BLaER1 (cell line): ENCODE results near the gene MLST8.

ENCODE experiments used
- H3K27ac ChIP-seq: shearing (Covaris generic); formaldehyde crosslinking; 2 replicates; pipeline ENCODE4 v1.8.1; 2022
- H3K27me3 ChIP-seq: shearing (Covaris generic); formaldehyde crosslinking; 2 replicates; pipeline ENCODE4 v1.8.1; 2022
- H3K36me3 ChIP-seq: shearing (Covaris generic); formaldehyde crosslinking; 2 replicates; pipeline ENCODE4 v1.8.1; 2022
- H3K4me1 ChIP-seq: shearing (Covaris generic); formaldehyde crosslinking; 2 replicates; pipeline ENCODE4 v1.8.1; 2022
- H3K4me2 ChIP-seq: shearing (Covaris generic); formaldehyde crosslinking; 2 replicates; pipeline ENCODE4 v1.8.1; 2022
- H3K4me3 ChIP-seq: shearing (Covaris generic); formaldehyde crosslinking; 2 replicates; pipeline ENCODE4 v1.8.1; 2022
- H3K9ac ChIP-seq: shearing (Covaris generic); formaldehyde crosslinking; 2 replicates; pipeline ENCODE4 v1.8.1; 2022
- H3K9me3 ChIP-seq: shearing (Covaris generic); formaldehyde crosslinking; 2 replicates; pipeline ENCODE4 v1.8.1; 2022
- H4K20me1 ChIP-seq: shearing (Covaris generic); formaldehyde crosslinking; 2 replicates; pipeline ENCODE4 v1.8.1; 2022
- Cebpa-rat ChIP-seq: shearing (Covaris generic); IDR thresholded peaks from 2 replicates; pipeline ENCODE4 v1.8.1; 2022

MLST8 gene

GRCh38 chr16:2162676-2163118 lies 42.6 kb upstream of the MLST8 start:
- Histone ChIP-seq H3K27ac (peak overlapping the region; percentile 87), H3K9me3 (peaks cover 16% of the 10 kb centered on the region; the same call in 1 of the 2 replicates), H3K36me3 (peaks cover 66% of the 10 kb centered on the region), H4K20me1 (peaks cover 91% of the 10 kb centered on the region), H3K4me3 (no peak overlapping the region), H3K27me3 (no peaks in the 10 kb centered on the region), H3K4me1 (peaks cover 62% of the 10 kb centered on the region), H3K4me2 (peak overlapping the region; percentile 98), H3K9ac (no peak overlapping the region)
- TF ChIP-seq Cebpa-rat: no peak

GRCh38 chr16:2163211-2163881 lies 41.9 kb upstream of the MLST8 start:
- H3K4me1 ChIP-seq: peaks cover 62% of the 10 kb centered on the region
- H3K36me3 ChIP-seq: peaks cover 66% of the 10 kb centered on the region
- H4K20me1 ChIP-seq: peaks cover 91% of the 10 kb centered on the region
- H3K4me3 ChIP-seq: no peak overlapping the region
- peaks cover 16% of the 10 kb centered on the region; the same call in 1 of the 2 replicates for H3K9me3 ChIP-seq
- H3K27me3 ChIP-seq: no peaks in the 10 kb centered on the region
- no peak overlapping the region for H3K9ac ChIP-seq
- no peak overlapping the region for H3K4me2 ChIP-seq
- TF ChIP-seq Cebpa-rat: no peak
- H3K27ac ChIP-seq: peak overlapping the region; percentile 87

- Histone ChIP-seq H4K20me1 (peaks cover 89% of the 10 kb centered on the region), H3K4me3 (no peak overlapping the region), H3K4me1 (peaks cover 63% of the 10 kb centered on the region), H3K4me2 (no peak overlapping the region), H3K27me3 (no peaks in the 10 kb centered on the region), H3K27ac (no peak overlapping the region), H3K36me3 (peaks cover 68% of the 10 kb centered on the region), H3K9ac (no peak overlapping the region), H3K9me3 (peaks cover 16% of the 10 kb centered on the region; the same call in 1 of the 2 replicates)
- TF ChIP-seq Cebpa-rat: no peak
Measured at GRCh38 chr16:2165861-2166260, 39.4 kb upstream of the MLST8 start.

- Histone ChIP-seq H3K27me3 (no peaks in the 10 kb centered on the region), H4K20me1 (peaks cover 90% of the 10 kb centered on the region), H3K36me3 (peaks cover 75% of the 10 kb centered on the region), H3K9ac (no peak overlapping the region), H3K27ac (no peak overlapping the region), H3K9me3 (peaks cover 16% of the 10 kb centered on the region; the same call in 1 of the 2 replicates), H3K4me1 (peaks cover 64% of the 10 kb centered on the region), H3K4me3 (no peak overlapping the region), H3K4me2 (no peak overlapping the region)
- no peak for TF ChIP-seq Cebpa-rat
Measured at GRCh38 chr16:2166263-2167067, 38.8 kb upstream of the MLST8 start.

GRCh38 chr16:2167068-2167638 lies 38.1 kb upstream of the MLST8 start:
- Histone ChIP-seq H3K4me2 (no peak overlapping the region), H3K9me3 (peaks cover 16% of the 10 kb centered on the region; the same call in 1 of the 2 replicates), H3K27me3 (no peaks in the 10 kb centered on the region), H3K9ac (peak overlapping the region; percentile 80; the same call in 1 of the 2 replicates), H4K20me1 (peaks cover 86% of the 10 kb centered on the region), H3K27ac (0 out of 2 replicates have a peak overlapping the region, but pooled peaks have one; percentile 92), H3K4me1 (peaks cover 64% of the 10 kb centered on the region), H3K4me3 (no peak overlapping the region), H3K36me3 (peaks cover 78% of the 10 kb centered on the region)
- no peak for TF ChIP-seq Cebpa-rat

- peaks cover 50% of the 10 kb centered on the region for H3K4me1 ChIP-seq
- H3K9ac ChIP-seq: peak overlapping the region; percentile 80
- H3K27me3 ChIP-seq: no peaks in the 10 kb centered on the region
- H3K9me3 ChIP-seq: no peaks in the 10 kb centered on the region; the same call in 1 of the 2 replicates
- peak overlapping the region; percentile 64 for H3K4me3 ChIP-seq
- peaks cover 78% of the 10 kb centered on the region for H3K36me3 ChIP-seq
- peak overlapping the region; percentile 92 for H3K27ac ChIP-seq
- TF ChIP-seq Cebpa-rat: no peak
- peak overlapping the region; percentile 95 for H3K4me2 ChIP-seq
- peaks cover 61% of the 10 kb centered on the region for H4K20me1 ChIP-seq
Measured at GRCh38 chr16:2170080-2170479, 35.2 kb upstream of the MLST8 start.

- peak overlapping the region; percentile 95 for H3K4me2 ChIP-seq
- peaks cover 78% of the 10 kb centered on the region for H3K36me3 ChIP-seq
Measured at GRCh38 chr16:2170587-2171435, 34.4 kb upstream of the MLST8 start.

GRCh38 chr16:2171601-2172178 lies 33.6 kb upstream of the MLST8 start:
- Histone ChIP-seq H3K9me3 (no peaks in the 10 kb centered on the region), H3K36me3 (peaks cover 78% of the 10 kb centered on the region), H3K4me2 (peak overlapping the region; percentile 95), H3K27ac (peak overlapping the region; percentile 92), H3K4me1 (peaks cover 50% of the 10 kb centered on the region), H3K27me3 (no peaks in the 10 kb centered on the region), H4K20me1 (peaks cover 45% of the 10 kb centered on the region), H3K9ac (peak overlapping the region; percentile 80), H3K4me3 (no peak overlapping the region)
- TF ChIP-seq Cebpa-rat: no peak

More at GRCh38 chr16:2170587-2171435, 34.4 kb upstream of the MLST8 start:
- Histone ChIP-seq H3K9me3 (no peaks in the 10 kb centered on the region), H3K27me3 (no peaks in the 10 kb centered on the region), H3K9ac (peak overlapping the region; percentile 80), H4K20me1 (peaks cover 54% of the 10 kb centered on the region), H3K4me3 (peak overlapping the region; percentile 64), H3K27ac (peak overlapping the region; percentile 92), H3K4me1 (peaks cover 50% of the 10 kb centered on the region)
- no peak for TF ChIP-seq Cebpa-rat
